Endothelial cell (in vitro differentiated cells): ENCODE results near the gene FOXP2. TPM values are rescaled to one million over a fixed set of nuclear protein-coding genes. Genes with fewer than 3 reads are reported as not detected.

Source experiments
- DNase-seq: peaks from one replicate; pipeline ENCODE4 v3.0.0; 2021; ENCODE audit warnings: low spot score
- H3K27ac Mint-ChIP-seq: one replicate; pipeline ENCODE4 v1.8.0; 2021; ENCODE audit warnings: mixed read lengths, inconsistent platforms; ENCODE audit not compliant: unreplicated experiment
- H3K27me3 Mint-ChIP-seq: one replicate; pipeline ENCODE4 v1.8.0; 2021; ENCODE audit warnings: mild to moderate bottlenecking, moderate library complexity, mixed read lengths, inconsistent platforms; ENCODE audit not compliant: unreplicated experiment
- H3K36me3 Mint-ChIP-seq: one replicate; pipeline ENCODE4 v1.8.0; 2021; ENCODE audit warnings: mild to moderate bottlenecking, low read depth, mixed read lengths, inconsistent platforms; ENCODE audit not compliant: unreplicated experiment
- H3K4me1 Mint-ChIP-seq: one replicate; pipeline ENCODE4 v1.8.0; 2021; ENCODE audit warnings: mild to moderate bottlenecking, mixed read lengths, inconsistent platforms; ENCODE audit not compliant: unreplicated experiment
- H3K4me3 Mint-ChIP-seq: one replicate; pipeline ENCODE4 v1.8.0; 2021; ENCODE audit warnings: mild to moderate bottlenecking, mixed read lengths, inconsistent platforms; ENCODE audit not compliant: unreplicated experiment
- H3K9me3 Mint-ChIP-seq: one replicate; pipeline ENCODE4 v1.8.0; 2021; ENCODE audit warnings: mixed read lengths, inconsistent platforms; ENCODE audit not compliant: unreplicated experiment
- total RNA-seq: library from RNA; stranded (reverse); fragmentation: NEBNext Ultra II Directional; extraction: Animal tissue kit (Norgen Biotek cat#: 25700); gene quantifications from one replicate; pipeline ENCODE4 v1.2.1, GENCODE V29; 2021; ENCODE audit not compliant: unreplicated experiment
- TF ChIP-seq, protein P1 (sequence below): fragments of 200-600 bp; sonication (generic); IDR thresholded peaks from one replicate; pipeline ENCODE4 v1.5.0; 2021; ENCODE audit warnings: antibody characterized with exemption; ENCODE audit not compliant: unreplicated experiment

Gene FOXP2
- total RNA-seq, 1 donor from 2014 or later, result 9.1 TPM

DNA sequence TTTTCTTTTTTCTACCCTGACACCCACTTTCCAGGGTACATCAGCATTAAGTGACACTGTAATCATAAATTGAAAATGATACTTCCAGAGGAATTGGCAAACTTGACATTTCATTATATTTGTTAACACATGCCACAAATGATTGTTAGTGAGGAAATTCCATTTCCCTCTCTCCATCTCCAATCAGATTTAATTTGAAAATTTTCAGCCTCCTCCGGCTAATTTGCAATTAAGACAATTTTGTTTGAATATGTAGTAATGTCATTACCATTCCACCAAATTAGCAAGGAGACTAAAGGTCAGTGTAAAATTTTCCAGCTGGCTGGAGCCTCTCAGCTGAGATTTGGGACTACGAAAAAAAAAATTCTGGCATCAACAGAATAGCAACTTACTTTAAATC, 242.7 kb downstream of the FOXP2 start:
- no peak overlapping the region for H3K27ac Mint-ChIP-seq
- H3K27me3 Mint-ChIP-seq, result no peaks in the 10 kb centered on the region
- DNase-seq, result no peak
- H3K9me3 Mint-ChIP-seq, result no peaks in the 10 kb centered on the region
- TF ChIP-seq, protein P1, sequence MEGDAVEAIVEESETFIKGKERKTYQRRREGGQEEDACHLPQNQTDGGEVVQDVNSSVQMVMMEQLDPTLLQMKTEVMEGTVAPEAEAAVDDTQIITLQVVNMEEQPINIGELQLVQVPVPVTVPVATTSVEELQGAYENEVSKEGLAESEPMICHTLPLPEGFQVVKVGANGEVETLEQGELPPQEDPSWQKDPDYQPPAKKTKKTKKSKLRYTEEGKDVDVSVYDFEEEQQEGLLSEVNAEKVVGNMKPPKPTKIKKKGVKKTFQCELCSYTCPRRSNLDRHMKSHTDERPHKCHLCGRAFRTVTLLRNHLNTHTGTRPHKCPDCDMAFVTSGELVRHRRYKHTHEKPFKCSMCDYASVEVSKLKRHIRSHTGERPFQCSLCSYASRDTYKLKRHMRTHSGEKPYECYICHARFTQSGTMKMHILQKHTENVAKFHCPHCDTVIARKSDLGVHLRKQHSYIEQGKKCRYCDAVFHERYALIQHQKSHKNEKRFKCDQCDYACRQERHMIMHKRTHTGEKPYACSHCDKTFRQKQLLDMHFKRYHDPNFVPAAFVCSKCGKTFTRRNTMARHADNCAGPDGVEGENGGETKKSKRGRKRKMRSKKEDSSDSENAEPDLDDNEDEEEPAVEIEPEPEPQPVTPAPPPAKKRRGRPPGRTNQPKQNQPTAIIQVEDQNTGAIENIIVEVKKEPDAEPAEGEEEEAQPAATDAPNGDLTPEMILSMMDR, result no peak
- no peak overlapping the region for H3K4me3 Mint-ChIP-seq
- peaks cover 14% of the 10 kb centered on the region for H3K4me1 Mint-ChIP-seq
- H3K36me3 Mint-ChIP-seq, result no peaks in the 10 kb centered on the region

DNA sequence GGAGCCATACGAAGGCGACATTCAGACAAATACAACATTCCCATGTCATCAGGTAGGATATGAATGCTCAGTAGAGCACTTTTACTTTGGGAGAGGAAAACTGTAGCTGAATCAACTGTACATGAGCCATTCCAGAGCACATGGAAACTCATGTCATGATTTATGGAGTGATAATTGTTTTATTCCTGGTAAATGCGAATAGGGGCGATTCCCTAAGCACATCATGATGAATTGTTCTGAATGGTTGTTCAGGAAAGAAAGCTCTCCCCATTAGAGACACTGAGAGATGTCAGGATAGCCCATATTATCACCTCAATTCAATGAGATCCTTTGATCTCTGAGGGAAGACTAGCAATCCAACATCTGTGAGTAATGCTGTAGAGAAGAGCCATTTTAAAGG, 243.6 kb downstream of the FOXP2 start:
- no peaks in the 10 kb centered on the region for H3K36me3 Mint-ChIP-seq

DNA sequence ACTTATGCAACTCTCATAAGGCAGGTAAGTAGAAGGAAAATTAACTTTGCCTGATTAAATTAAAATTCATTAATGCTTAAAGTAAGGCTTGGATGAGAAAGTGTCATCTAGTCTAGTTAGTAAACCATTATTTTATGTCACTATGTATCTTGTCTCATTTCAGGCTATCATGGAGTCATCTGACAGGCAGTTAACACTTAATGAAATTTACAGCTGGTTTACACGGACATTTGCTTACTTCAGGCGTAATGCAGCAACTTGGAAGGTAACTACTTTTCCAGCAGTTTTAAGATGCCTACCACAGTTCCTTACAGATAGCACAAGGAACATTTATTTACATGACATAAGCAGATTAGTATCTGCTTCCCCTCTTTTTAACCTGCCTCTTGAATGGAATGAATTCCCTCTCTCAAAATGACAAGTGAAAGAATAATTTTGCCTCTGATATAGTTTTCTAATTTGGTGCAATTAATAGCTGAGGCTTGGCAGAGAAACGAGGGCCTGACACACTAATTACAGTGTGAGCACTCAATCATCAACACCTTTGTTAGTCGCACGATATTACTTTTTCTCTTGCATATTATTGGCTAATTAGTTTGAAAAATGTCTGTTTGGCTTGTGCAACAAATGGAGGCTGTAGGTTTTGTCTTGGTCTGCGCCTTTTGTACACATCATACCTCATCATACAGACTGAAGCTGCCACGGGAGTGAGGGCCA, 245.0 kb downstream of the FOXP2 start:
- H3K4me1 Mint-ChIP-seq, result peaks cover 14% of the 10 kb centered on the region
- TF ChIP-seq, protein P1, result no peak
- no peak overlapping the region for H3K27ac Mint-ChIP-seq
- H3K4me3 Mint-ChIP-seq, result no peak overlapping the region
- no peaks in the 10 kb centered on the region for H3K9me3 Mint-ChIP-seq
- no peaks in the 10 kb centered on the region for H3K27me3 Mint-ChIP-seq
- DNase-seq, result no peak
- H3K36me3 Mint-ChIP-seq, result no peaks in the 10 kb centered on the region

More for the DNA sequence above, 243.6 kb downstream of the FOXP2 start:
- no peaks in the 10 kb centered on the region for H3K9me3 Mint-ChIP-seq
- no peaks in the 10 kb centered on the region for H3K27me3 Mint-ChIP-seq
- no peak overlapping the region for H3K27ac Mint-ChIP-seq
- DNase-seq, result no peak
- no peak overlapping the region for H3K4me3 Mint-ChIP-seq
- TF ChIP-seq, protein P1, result no peak
- peaks cover 14% of the 10 kb centered on the region for H3K4me1 Mint-ChIP-seq

DNA sequence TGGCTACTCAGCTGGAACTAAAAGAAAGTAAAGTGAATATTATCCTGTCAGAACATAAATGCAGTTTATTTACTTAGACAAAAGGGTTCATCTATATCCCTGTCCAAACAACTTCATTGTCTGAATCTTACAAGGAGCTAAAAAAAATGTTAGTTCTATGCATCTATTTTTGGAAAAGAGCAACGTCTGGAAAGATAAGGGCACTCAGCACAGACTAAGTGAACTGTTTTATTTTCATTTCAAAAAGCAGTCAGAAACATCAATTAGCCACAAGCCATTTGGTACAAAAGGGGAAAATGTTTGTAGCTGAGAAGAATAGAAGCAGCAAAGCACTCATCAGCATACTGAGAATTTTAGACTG, 245.5 kb downstream of the FOXP2 start:
- no peaks in the 10 kb centered on the region for H3K36me3 Mint-ChIP-seq
- H3K27ac Mint-ChIP-seq, result no peak overlapping the region
- no peaks in the 10 kb centered on the region for H3K27me3 Mint-ChIP-seq
- H3K9me3 Mint-ChIP-seq, result no peaks in the 10 kb centered on the region
- no peak overlapping the region for H3K4me3 Mint-ChIP-seq
- TF ChIP-seq, protein P1, result no peak
- peaks cover 14% of the 10 kb centered on the region for H3K4me1 Mint-ChIP-seq
- no peak for DNase-seq

DNA sequence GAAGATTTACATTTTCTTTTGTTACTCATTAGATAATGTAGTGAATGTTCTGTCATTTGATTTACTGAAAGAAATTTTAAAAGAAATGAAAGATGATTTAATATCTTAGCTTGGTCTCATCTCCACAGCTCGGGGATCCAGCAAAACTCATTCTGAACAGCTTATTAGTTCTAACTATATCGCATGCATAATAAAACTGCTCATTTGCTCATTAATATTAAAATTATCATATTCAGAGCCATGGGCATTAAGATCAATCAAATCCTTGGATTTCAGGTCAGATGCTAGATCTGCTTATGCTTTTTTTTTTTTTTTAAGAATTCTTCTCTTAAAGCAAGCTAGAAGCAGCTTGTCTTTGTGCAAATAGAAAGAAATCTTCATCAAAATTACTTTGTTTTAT, 246.1 kb downstream of the FOXP2 start:
- Mint-ChIP-seq H3K9me3 (no peaks in the 10 kb centered on the region), H3K4me3 (no peak overlapping the region), H3K27me3 (no peaks in the 10 kb centered on the region), H3K36me3 (no peaks in the 10 kb centered on the region), H3K27ac (no peak overlapping the region), H3K4me1 (peaks cover 14% of the 10 kb centered on the region)
- TF ChIP-seq, protein P1, result no peak
- no peak for DNase-seq
